ENCODE data around the gene ADGRG4.

DNA sequence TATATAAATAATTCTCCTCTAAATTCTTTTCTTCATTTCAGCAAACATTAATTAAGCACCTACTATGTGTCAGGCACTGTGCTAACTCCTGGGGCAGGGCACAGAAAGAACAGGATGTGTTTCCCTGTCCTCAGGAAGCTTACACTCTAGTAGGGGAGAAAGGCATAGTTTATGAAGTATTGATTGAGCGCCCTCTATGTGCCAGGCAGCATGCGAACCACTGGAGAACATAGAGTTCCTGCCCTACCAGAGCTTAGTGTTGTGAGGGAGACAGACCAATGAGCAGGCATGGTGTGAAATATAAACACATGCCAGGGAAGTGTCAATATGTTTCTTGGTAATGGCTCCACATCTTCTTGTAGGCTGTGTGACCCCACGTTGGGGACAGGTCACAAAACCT is 3.7 kb downstream of the ADGRG4 start:
- no peak for TF ChIP-seq POLR2AphosphoS5 (IDR thresholded peaks at IDR 0.05)
- TF ChIP-seq, protein P1, sequence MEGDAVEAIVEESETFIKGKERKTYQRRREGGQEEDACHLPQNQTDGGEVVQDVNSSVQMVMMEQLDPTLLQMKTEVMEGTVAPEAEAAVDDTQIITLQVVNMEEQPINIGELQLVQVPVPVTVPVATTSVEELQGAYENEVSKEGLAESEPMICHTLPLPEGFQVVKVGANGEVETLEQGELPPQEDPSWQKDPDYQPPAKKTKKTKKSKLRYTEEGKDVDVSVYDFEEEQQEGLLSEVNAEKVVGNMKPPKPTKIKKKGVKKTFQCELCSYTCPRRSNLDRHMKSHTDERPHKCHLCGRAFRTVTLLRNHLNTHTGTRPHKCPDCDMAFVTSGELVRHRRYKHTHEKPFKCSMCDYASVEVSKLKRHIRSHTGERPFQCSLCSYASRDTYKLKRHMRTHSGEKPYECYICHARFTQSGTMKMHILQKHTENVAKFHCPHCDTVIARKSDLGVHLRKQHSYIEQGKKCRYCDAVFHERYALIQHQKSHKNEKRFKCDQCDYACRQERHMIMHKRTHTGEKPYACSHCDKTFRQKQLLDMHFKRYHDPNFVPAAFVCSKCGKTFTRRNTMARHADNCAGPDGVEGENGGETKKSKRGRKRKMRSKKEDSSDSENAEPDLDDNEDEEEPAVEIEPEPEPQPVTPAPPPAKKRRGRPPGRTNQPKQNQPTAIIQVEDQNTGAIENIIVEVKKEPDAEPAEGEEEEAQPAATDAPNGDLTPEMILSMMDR (IDR thresholded peaks at IDR 0.05): no peak
